GM19035 (cell line): ENCODE results near the gene ZNHIT3.
"Not testable (repeated sequence)": the region's sequence is repeated elsewhere in the genome, so short reads cannot be mapped to it uniquely, and the experiment has no call there.

Experiments
- ATAC-seq: cut with Tn5 transposase; IDR thresholded peaks from one replicate; pipeline ENCODE4 v1.9.1; 2021; ENCODE audit not compliant: unreplicated experiment

The ZNHIT3 gene

GRCh38 chr17:36486204-36487194 is at the start of gene ZNHIT3:
TSS of gene ZNHIT3 (plus strand) at chr17:36486681. CDS start at chr17:36486700, 19 bp downstream.
- peak; percentile 93 for ATAC-seq

GRCh38 chr17:36441792-36442191 is 44.7 kb upstream of the ZNHIT3 start:
- ATAC-seq = not testable (repeated sequence)

- ATAC-seq = no peak
Measured at GRCh38 chr17:36443777-36444176, 42.7 kb upstream of the ZNHIT3 start.

GRCh38 chr17:36449997-36450396 is 36.5 kb upstream of the ZNHIT3 start:
- not testable (repeated sequence) for ATAC-seq

GRCh38 chr17:36452888-36453287 is 33.6 kb upstream of the ZNHIT3 start:
- not testable (repeated sequence) for ATAC-seq

- not testable (repeated sequence) for ATAC-seq
Measured at GRCh38 chr17:36457701-36458100, 28.8 kb upstream of the ZNHIT3 start.

- no peak for ATAC-seq
Measured at GRCh38 chr17:36459045-36459444, 27.4 kb upstream of the ZNHIT3 start.

- ATAC-seq = no peak
Measured at GRCh38 chr17:36459601-36460000, 26.9 kb upstream of the ZNHIT3 start.

- ATAC-seq = no peak
Measured at GRCh38 chr17:36460265-36460937, 26.1 kb upstream of the ZNHIT3 start.

GRCh38 chr17:36461330-36462110 is 25.0 kb upstream of the ZNHIT3 start:
- no peak for ATAC-seq

- no peak for ATAC-seq
Measured at GRCh38 chr17:36463916-36464764, 22.3 kb upstream of the ZNHIT3 start.

- no peak for ATAC-seq
Measured at GRCh38 chr17:36464765-36465088, 21.8 kb upstream of the ZNHIT3 start.

GRCh38 chr17:36468903-36469635 is 17.4 kb upstream of the ZNHIT3 start:
- no peak for ATAC-seq

GRCh38 chr17:36469733-36470132 is 16.7 kb upstream of the ZNHIT3 start:
- no peak for ATAC-seq

GRCh38 chr17:36470499-36470898 is 16.0 kb upstream of the ZNHIT3 start:
- no peak for ATAC-seq

GRCh38 chr17:36474571-36474970 is 11.9 kb upstream of the ZNHIT3 start:
- no peak for ATAC-seq

- no peak for ATAC-seq
Measured at GRCh38 chr17:36475346-36475970, 11.0 kb upstream of the ZNHIT3 start.

GRCh38 chr17:36481829-36482228 is 4.7 kb upstream of the ZNHIT3 start:
- no peak for ATAC-seq
